ENCODE measurements around the gene RPIA. TPM values are rescaled to one million over a fixed set of nuclear protein-coding genes. Genes with fewer than 3 reads are reported as not detected.
A peak's percentile ranks its signal among the peaks of the same experiment; 100 is the strongest.

RPIA gene
- total and polyA plus RNA-seq, 4 donors = 16.8 to 25.3 (median 18.4) TPM

GRCh38 chr2:88720399-88720798, 28.9 kb downstream of the RPIA start:
- DNase-seq (no peak), ATAC-seq (ENCODE audit: insufficient read depth, low FRiP score) (no peak)
- Histone ChIP-seq H3K9ac (ENCODE audit: insufficient read depth in 1 of 2, low read length in 2 of 2) (no peak overlapping the region), H3K36me3 (ENCODE audit: control insufficient read depth in 4 of 4, insufficient read depth in 4 of 4, low read length in 4 of 4) (no peaks in the 10 kb centered on the region), H3K27me3 (ENCODE audit: control insufficient read depth in 3 of 3, insufficient read depth in 3 of 3, low read length in 2 of 3) (no peaks in the 10 kb centered on the region), H3K4me1 (ENCODE audit: control insufficient read depth in 5 of 5, insufficient read depth in 5 of 5, low read length in 5 of 5) (peaks cover 0 to 3% (median 0%) of the 10 kb centered on the region in 5 donors), H3K9me3 (ENCODE audit: control insufficient read depth in 4 of 4, insufficient read depth in 3 of 4, low read length in 3 of 4) (no peaks in the 10 kb centered on the region), H3K27ac (ENCODE audit: low read depth in 1 of 2, low read length in 1 of 2) (no peak overlapping the region), H3K4me3 (no peak overlapping the region)
- no peak for TF ChIP-seq CTCF (IDR thresholded peaks at IDR 0.05; ENCODE audit: control extremely low read depth, extremely low read depth)

- no peaks in the 10 kb centered on the region for H3K9me3 ChIP-seq (ENCODE audit: control insufficient read depth in 4 of 4, insufficient read depth in 3 of 4, low read length in 3 of 4)
- no peaks in the 10 kb centered on the region for H3K27me3 ChIP-seq (ENCODE audit: control insufficient read depth in 3 of 3, insufficient read depth in 3 of 3, low read length in 2 of 3)
- no peak overlapping the region for H3K4me3 ChIP-seq
- 95 to 98% methylated on average over 2 of the region's 2 CpGs for WGBS, 2 donors
- no peak for TF ChIP-seq CTCF (IDR thresholded peaks at IDR 0.05; ENCODE audit: control extremely low read depth, extremely low read depth)
- H3K4me1 ChIP-seq (ENCODE audit: control insufficient read depth in 5 of 5, insufficient read depth in 5 of 5, low read length in 5 of 5) = peaks cover 0 to 5% (median 0%) of the 10 kb centered on the region in 5 donors
- DNase-seq (no peak), ATAC-seq (ENCODE audit: insufficient read depth, low FRiP score) (no peak)
- H3K27ac ChIP-seq (ENCODE audit: low read depth in 1 of 2, low read length in 1 of 2) = no peak overlapping the region
- H3K9ac ChIP-seq (ENCODE audit: insufficient read depth in 1 of 2, low read length in 2 of 2) = no peak overlapping the region
- H3K36me3 ChIP-seq (ENCODE audit: control insufficient read depth in 4 of 4, insufficient read depth in 4 of 4, low read length in 4 of 4) = no peaks in the 10 kb centered on the region
These were observed 29.8 kb downstream of the RPIA start for GRCh38 chr2:88721268-88721667.

GRCh38 chr2:88724643-88725332, 33.3 kb downstream of the RPIA start:
- H3K27ac ChIP-seq (ENCODE audit: low read depth in 1 of 2, low read length in 1 of 2) = no peak overlapping the region
- no peak overlapping the region for H3K9ac ChIP-seq (ENCODE audit: insufficient read depth in 1 of 2, low read length in 2 of 2)
- no peaks in the 10 kb centered on the region for H3K27me3 ChIP-seq (ENCODE audit: control insufficient read depth in 3 of 3, insufficient read depth in 3 of 3, low read length in 2 of 3)
- TF ChIP-seq CTCF (IDR thresholded peaks at IDR 0.05; ENCODE audit: control extremely low read depth, extremely low read depth) = no peak
- H3K9me3 ChIP-seq (ENCODE audit: control insufficient read depth in 4 of 4, insufficient read depth in 3 of 4, low read length in 3 of 4) = no peaks in the 10 kb centered on the region
- H3K4me3 ChIP-seq = no peak overlapping the region
- no peak for ATAC-seq (ENCODE audit: insufficient read depth, low FRiP score)
- peak in 1 of 3 donors; percentile 26 for DNase-seq
- 77% methylated on average over 4 of the region's 4 CpGs for WGBS, 2 donors
- H3K36me3 ChIP-seq (ENCODE audit: control insufficient read depth in 4 of 4, insufficient read depth in 4 of 4, low read length in 4 of 4) = peaks cover 0 to 3% (median 0%) of the 10 kb centered on the region in 4 donors
- peaks cover 0 to 6% (median 0%) of the 10 kb centered on the region in 5 donors for H3K4me1 ChIP-seq (ENCODE audit: control insufficient read depth in 5 of 5, insufficient read depth in 5 of 5, low read length in 5 of 5)
